ENCODE data around the gene OXER1. TPM values are rescaled to one million over a fixed set of nuclear protein-coding genes. Genes with fewer than 3 reads are reported as not detected.
A peak's percentile ranks its signal among the peaks of the same experiment; 100 is the strongest.

Gene OXER1
- total and polyA plus RNA-seq, 2 of the 13 experiments (the other 11 are each of a cell fraction or from before 2014, with no cell fraction given), result 8.0 to 9.0 TPM

- H3K4me3 ChIP-seq (replicated peaks in 1 of 3; ENCODE audit: insufficient read depth in 1 of 3, low read depth in 2 of 3, low read length in 3 of 3), result no peak overlapping the region
- H3K4me1 ChIP-seq (ENCODE audit: insufficient read depth, low read length), result no peaks in the 10 kb centered on the region
- DNase-seq (ENCODE audit: low spot score), result no peak
- H3K27me3 ChIP-seq (ENCODE audit: control insufficient read depth in 1 of 2, insufficient read depth in 2 of 2, low read length in 2 of 2), result no peaks in the 10 kb centered on the region
- POLR2A ChIA-PET, result no interaction called here
- H3K9ac ChIP-seq (ENCODE audit: insufficient read depth, low read depth, low read length), result no peak overlapping the region
- TF ChIP-seq KDM4B (CRISPR knock-in tag; IDR thresholded peaks at IDR 0.05) (no peak), SAFB2 (CRISPR knock-in tag; IDR thresholded peaks at IDR 0.05; ENCODE audit: borderline replicate concordance, low read depth) (no peak), KLF13 (CRISPR knock-in tag; IDR thresholded peaks at IDR 0.05) (no peak), NR2F6 (IDR thresholded peaks at IDR 0.05) (no peak), NR2F6 (CRISPR knock-in tag; IDR thresholded peaks at IDR 0.05) (no peak), ZNF142 (CRISPR knock-in tag; IDR thresholded peaks at IDR 0.05) (no peak), ZNF576 (CRISPR knock-in tag; IDR thresholded peaks at IDR 0.05) (no peak), ZNF329 (CRISPR knock-in tag; IDR thresholded peaks at IDR 0.05; ENCODE audit: low read depth) (no peak), ZKSCAN8 (CRISPR knock-in tag; IDR thresholded peaks at IDR 0.05; ENCODE audit: borderline replicate concordance) (no peak), ZC3H13 (CRISPR knock-in tag; IDR thresholded peaks at IDR 0.05) (no peak), TARDBP (CRISPR knock-in tag; IDR thresholded peaks at IDR 0.05) (no peak)
- H3K4me2 ChIP-seq (ENCODE audit: low read depth, low read length), result no peak overlapping the region
- no peaks in the 10 kb centered on the region; a peak in 1 of 5 replicates for H3K36me3 ChIP-seq (replicated peaks in 1 of 2; ENCODE audit: control insufficient read depth in 1 of 2, insufficient read depth in 2 of 2, low read length in 2 of 2)
- no peak overlapping the region for H2AFZ ChIP-seq (ENCODE audit: low read length)
- CTCF ChIA-PET (ENCODE audit: low intra/inter-chr PET ratio, low total read pairs), result no interaction called here
- BruUV-seq (replicated peaks), result no TSS peak
- peaks cover 7% of the 10 kb centered on the region for H3K9me3 ChIP-seq (ENCODE audit: low read length)
- no peaks in the 10 kb centered on the region for H3K79me2 ChIP-seq (ENCODE audit: insufficient read depth, low read length)
- H4K20me1 ChIP-seq (ENCODE audit: insufficient read depth, low read length), result no peaks in the 10 kb centered on the region
- no peak for FAIRE-seq
- no peak overlapping the region for H3K27ac ChIP-seq (ENCODE audit: extremely low read length, insufficient read depth, low read length)
- in situ Hi-C loops (cut with HindIII; ENCODE audit: extremely low pct_ligation_motif_present, low pct_unique_long_range_greater_than_20kb) (no loop called here), intact Hi-C loops (cut with micrococcal nuclease; ENCODE audit: unreplicated experiment) (no loop called here)
- WGBS (ENCODE audit: low lambda C conversion rate), result 94% methylated on average over 3 of the region's 4 CpGs
- ATAC-seq, result peak; percentile 48
These were observed 38.3 kb downstream of the OXER1 start for GRCh38 chr2:42725657-42726056.
